DND-41 (cell line): ENCODE data around the gene SEBOX.

ENCODE experiments used
- EZH2 ChIP-seq: IDR thresholded peaks from 3 replicates; pipeline ENCODE4 v1.6.1; 2012; ENCODE audit warnings: borderline replicate concordance, low read depth, mild to moderate bottlenecking, moderate library complexity, low read length, inconsistent platforms; ENCODE audit not compliant: severe bottlenecking
- TF ChIP-seq, protein P1 (sequence below): IDR thresholded peaks from 2 replicates; pipeline ENCODE4 v1.5.1; 2012; ENCODE audit warnings: borderline replicate concordance, low read length, moderate library complexity, mild to moderate bottlenecking; ENCODE audit not compliant: poor library complexity, severe bottlenecking; ENCODE audit errors: extremely low read depth

DNA sequence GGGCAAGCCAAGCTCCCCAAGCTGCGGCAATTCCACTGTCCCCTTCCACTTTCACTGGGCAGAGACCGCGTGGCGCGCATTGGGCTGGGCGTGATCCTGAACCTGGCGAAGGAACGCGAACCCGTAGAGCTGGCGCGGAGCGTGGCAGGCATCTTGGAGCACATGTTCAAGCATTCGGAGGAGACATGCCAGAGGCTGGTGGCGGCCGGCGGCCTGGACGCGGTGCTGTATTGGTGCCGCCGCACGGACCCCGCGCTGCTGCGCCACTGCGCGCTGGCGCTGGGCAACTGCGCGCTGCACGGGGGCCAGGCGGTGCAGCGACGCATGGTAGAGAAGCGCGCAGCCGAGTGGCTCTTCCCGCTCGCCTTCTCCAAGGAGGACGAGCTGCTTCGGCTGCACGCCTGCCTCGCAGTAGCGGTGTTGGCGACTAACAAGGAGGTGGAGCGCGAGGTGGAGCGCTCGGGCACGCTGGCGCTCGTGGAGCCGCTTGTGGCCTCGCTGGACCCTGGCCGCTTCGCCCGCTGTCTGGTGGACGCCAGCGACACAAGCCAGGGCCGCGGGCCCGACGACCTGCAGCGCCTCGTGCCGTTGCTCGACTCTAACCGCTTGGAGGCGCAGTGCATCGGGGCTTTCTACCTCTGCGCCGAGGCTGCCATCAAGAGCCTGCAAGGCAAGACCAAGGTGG lies 16.3 kb upstream of the SEBOX start:
- TF ChIP-seq, protein P1, sequence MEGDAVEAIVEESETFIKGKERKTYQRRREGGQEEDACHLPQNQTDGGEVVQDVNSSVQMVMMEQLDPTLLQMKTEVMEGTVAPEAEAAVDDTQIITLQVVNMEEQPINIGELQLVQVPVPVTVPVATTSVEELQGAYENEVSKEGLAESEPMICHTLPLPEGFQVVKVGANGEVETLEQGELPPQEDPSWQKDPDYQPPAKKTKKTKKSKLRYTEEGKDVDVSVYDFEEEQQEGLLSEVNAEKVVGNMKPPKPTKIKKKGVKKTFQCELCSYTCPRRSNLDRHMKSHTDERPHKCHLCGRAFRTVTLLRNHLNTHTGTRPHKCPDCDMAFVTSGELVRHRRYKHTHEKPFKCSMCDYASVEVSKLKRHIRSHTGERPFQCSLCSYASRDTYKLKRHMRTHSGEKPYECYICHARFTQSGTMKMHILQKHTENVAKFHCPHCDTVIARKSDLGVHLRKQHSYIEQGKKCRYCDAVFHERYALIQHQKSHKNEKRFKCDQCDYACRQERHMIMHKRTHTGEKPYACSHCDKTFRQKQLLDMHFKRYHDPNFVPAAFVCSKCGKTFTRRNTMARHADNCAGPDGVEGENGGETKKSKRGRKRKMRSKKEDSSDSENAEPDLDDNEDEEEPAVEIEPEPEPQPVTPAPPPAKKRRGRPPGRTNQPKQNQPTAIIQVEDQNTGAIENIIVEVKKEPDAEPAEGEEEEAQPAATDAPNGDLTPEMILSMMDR: no peak
- TF ChIP-seq EZH2: no peak
